NT2/D1 (cell line): ENCODE data around the gene MAGI2.

Experiments used
- SUZ12 ChIP-seq: IDR thresholded peaks from 2 replicates; pipeline ENCODE4 v1.6.1; 2011; ENCODE audit not compliant: insufficient read length, insufficient read depth; ENCODE audit errors: extremely low read depth
- ZNF274 ChIP-seq: IDR thresholded peaks from 2 replicates; pipeline ENCODE4 v1.6.1; 2011; ENCODE audit warnings: mild to moderate bottlenecking, low read depth, low read length

GRCh38 chr7:79141252-79141651, 312.2 kb downstream of the MAGI2 start:
- TF ChIP-seq SUZ12 (no peak), ZNF274 (no peak)
